ENCODE results near the gene ARFGAP1.

GRCh38 chr20:63294536-63294900 is 21.9 kb downstream of the ARFGAP1 start:
- TF ChIP-seq, protein P1, sequence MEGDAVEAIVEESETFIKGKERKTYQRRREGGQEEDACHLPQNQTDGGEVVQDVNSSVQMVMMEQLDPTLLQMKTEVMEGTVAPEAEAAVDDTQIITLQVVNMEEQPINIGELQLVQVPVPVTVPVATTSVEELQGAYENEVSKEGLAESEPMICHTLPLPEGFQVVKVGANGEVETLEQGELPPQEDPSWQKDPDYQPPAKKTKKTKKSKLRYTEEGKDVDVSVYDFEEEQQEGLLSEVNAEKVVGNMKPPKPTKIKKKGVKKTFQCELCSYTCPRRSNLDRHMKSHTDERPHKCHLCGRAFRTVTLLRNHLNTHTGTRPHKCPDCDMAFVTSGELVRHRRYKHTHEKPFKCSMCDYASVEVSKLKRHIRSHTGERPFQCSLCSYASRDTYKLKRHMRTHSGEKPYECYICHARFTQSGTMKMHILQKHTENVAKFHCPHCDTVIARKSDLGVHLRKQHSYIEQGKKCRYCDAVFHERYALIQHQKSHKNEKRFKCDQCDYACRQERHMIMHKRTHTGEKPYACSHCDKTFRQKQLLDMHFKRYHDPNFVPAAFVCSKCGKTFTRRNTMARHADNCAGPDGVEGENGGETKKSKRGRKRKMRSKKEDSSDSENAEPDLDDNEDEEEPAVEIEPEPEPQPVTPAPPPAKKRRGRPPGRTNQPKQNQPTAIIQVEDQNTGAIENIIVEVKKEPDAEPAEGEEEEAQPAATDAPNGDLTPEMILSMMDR (conservative IDR thresholded peaks at IDR 0.05; ENCODE audit: low read length): no peak
- TF ChIP-seq EZH2phosphoT487 (IDR thresholded peaks at IDR 0.05; ENCODE audit: borderline replicate concordance): no peak
